ENCODE results near the gene AGAP1.

AGAP1 gene

DNA sequence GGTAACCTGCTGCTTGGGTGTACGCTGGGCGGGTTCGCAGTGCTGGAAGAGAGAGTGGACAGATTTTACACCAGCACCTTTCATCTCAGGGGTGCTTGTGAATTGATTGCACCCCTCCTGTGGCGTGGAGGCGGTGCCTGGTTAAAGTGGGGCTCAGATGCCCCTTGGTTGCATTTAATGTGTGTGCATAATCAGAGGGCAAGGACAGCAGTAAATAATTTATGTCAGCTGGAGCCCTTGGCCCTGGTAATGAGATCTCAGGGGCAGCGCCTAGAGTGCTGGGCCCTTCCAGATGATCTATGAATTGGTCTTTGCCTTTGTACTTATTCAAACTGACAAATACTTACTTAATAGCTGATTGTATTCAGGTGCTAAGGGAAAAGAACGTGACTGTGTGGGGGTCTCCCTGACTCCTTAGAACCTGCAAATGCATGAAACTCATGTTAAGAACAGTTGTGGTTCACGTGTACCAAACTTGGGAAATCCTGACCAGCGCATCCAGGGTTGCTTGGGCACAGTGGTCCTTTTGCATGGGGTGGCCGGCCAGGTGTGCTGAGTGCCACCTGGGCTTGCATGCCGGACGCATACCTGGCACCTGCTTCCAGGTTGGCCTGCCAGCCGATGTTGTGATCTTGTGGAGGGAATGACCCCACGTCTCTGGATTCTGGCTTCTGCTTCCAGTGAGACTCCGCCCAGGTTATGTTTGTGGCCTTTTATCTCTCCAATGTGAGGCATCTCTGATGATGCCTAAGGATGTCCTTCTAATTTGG, 118.5 kb downstream of the AGAP1 start:
- no peak for DNase-seq

DNA sequence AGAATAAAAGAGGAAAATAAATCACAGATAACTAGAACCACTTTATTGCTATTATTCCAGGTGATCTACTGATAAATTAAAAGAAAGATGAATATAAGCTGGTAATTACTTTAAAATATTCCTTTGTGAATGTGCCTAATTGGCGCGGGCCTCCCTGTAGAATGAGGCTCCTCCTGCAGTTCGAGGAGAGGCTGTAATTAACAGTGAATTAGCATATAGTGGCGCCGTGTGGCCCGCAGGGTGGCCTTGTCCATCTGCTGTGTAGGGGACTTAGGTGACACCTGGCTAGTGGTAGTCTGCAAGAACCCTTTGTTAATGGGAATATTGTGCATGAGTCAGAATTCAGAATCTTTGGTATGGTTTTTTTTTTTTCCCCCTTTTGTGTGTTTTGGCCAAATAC, 119.8 kb downstream of the AGAP1 start:
- no peak for DNase-seq

DNA sequence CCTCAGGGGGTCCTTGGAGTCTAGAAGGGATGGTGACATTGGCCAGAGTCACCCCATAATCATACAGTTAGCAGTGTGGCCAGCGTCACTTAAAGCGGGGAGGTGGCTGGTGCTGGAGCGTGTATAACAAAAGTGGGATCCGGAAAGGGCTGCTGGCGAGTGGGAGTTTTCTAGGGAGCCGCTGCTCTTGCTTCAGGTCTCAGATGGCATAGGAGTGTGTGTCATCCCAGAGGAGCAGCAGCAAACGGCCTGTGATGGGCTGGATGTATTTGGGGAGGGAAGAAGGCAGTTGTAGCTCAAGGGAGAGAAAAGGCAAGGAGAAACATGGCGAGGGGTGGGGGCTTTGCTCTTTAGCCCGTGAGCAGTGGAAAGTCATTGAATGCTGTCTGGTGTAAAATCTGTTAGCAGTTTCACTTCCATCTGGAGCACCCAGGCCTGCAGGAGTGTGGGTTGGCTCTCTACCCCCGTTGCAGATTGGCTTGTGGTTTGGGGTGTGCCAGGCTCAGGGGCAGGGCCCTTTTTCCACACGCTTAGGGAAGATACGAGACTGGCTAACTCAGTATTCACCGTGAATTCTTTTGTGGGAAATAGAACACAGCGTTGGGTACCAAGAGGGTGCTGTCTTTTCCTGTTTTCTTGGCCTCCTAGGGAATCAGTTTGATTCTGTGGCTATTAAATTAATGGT, 120.5 kb downstream of the AGAP1 start:
- DNase-seq: no peak

DNA sequence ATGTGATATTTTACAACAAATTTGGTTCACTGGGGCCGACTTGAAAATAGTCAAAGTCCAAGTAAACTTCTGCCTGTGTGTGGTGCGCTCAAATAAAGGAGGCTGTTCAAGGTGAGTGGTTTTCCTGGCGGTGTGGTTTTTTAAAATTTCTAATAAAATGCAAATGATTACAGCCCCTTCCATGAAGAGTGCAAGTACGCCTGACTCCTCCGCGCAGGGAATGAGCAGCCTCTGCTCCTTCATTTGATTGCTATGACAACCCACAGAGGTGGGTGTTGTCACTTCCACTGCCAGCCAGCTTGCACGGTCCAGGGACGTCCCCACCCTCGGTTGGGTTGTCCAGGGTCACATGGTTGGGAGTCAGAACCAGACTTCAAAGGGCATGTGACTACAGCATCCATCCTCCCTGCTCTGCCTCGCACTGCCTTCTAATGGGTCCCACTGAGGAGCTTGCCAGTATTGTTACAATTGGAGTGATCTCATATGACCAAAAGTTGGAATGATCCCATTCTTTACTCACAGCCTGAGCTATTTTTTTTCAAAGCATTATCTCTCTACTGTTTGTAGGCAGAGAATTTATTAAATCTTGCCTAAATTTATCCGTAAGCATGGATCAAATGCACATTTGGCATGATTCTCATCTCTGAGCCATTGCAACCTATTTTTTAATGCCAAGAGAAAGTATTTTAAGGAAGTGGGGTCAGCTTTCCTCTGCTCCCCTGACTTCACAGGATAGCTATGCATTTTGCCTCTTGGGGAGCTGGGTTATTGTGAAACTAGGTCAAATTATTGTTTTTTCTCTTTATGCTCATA, 121.3 kb downstream of the AGAP1 start:
- DNase-seq: no peak

DNA sequence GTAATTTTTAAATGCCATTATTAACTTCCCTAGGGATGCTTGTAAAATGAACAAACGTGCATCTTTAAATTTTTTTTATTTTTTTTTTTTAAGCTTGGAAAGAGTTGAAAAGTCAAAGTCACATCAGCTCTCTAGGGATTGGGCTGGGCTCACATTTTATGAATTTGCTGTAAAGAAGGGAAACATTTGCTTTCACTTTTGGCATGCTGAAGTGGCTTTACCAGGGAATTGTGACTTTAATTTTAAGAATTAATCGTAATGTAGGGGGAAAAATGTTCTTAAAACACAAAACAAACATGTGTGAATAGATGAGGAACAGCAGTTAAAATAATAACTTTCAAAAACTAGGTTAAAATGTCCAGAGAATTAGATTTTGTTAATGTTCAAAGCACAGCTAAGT, 123.0 kb downstream of the AGAP1 start:
- no peak for DNase-seq

DNA sequence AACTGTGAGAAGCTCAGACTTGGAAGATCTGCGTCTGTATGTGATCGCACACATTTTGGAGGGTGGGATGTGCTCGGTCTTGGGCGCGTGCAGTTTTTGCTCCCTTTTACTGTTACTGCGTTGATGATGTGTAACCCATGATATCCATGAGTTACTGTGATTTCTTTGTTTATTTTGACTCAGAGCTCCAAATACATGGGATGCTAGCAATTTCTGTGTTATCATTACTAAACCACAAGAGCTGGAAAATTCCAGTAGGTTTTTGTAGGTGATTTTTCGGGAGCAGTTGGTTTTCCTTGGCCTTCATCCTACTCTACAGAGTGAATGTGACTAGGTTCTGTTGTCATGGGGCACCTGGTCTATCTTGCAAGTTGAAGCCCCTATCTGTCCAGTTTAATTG, 124.2 kb downstream of the AGAP1 start:
- DNase-seq: no peak

DNA sequence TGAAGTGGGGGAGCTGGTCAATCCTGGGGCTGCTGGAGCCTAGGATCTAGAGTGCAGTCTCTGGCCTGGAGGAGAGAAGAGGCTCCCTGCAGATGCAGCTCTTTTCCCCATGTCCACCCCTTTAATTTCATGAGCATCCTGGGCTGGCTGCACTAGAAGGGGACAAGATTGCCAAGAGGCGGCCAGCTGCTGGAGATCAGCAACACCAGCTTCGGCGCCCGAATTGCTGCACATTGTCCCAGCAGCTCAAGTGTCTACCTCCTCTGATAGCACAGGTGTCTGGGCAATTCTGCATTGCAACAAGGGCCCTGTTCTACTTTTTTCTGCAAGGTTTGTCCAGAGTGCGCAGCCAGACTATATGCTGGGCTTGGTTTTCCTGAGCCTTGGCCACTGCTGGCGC, 125.7 kb downstream of the AGAP1 start:
- no peak for DNase-seq

DNA sequence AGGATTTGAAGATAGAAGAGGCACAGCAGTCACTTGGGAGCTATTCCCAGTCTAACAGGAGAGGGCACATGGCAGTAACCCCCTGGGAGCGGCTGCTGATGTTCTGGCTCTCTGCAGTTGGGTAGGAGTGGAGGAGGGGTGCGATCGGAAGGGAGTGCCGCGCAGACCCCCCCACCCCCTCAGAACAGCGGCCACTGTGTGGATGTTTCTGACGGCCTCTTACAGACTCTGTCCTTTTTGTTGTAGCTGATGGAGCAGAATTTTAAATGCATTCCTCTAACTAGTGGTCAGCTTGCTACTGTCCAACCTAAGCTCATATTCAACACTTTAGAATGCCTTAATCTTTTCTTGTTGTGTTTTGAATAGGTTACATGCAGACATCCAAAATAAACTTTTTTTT, 127.9 kb downstream of the AGAP1 start:
- no peak for DNase-seq

DNA sequence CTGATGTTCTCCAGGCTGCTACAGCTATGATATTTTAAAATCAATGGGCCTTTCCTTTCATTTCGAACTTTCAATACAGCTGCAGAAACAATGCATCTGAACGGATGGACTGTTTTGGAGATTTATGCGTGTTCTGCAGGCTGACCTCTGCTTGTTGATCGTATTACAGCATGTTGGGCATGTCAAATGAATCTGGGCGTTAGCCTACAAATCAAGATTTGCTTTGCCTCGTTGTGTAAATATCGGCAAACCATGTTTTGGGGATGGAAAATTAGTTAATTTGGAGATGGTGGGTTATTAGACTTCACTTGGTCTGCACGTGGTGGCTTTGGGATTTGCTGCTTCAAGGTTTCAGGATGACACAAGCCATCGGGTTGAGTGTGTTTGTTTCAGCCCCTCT, 129.3 kb downstream of the AGAP1 start:
- DNase-seq: no peak

DNA sequence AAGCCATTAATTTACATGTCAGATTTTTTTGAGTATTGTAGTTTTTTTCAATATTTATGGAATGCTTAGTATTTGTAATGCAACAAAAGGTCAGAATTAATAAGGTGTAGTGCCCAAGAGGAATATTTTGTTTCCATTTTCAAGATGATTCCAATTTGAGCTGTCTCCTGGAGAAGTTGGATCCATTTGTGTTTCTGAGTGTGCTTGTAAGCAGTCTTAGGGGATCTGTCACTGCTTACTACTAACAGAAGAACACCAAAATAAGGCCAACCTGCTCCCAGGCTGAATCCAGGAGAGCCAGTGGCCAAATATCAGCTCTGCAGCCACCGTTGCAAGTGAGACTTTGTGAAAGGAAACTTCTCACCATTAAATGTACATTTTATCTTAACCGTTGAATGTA, 129.9 kb downstream of the AGAP1 start:
- no peak for DNase-seq

DNA sequence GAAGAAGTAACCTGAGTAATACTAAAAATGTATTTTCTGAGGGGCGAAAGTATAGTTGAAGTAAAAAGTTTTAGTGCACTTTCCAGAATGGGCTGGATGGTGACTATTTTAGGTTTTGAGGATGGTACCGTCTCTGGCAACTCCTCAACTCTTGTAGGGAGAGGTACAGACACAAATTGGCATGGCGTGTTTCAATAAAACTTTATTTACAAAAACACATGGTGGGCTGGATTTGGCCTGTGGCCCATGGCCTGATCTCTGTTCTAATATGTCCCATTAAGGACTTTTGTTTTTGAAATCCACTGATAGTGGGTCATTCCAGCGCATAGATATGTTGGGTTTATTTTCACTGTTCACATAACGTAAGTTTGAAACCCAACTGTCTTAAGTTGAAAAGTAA, 132.8 kb downstream of the AGAP1 start:
- DNase-seq: no peak

DNA sequence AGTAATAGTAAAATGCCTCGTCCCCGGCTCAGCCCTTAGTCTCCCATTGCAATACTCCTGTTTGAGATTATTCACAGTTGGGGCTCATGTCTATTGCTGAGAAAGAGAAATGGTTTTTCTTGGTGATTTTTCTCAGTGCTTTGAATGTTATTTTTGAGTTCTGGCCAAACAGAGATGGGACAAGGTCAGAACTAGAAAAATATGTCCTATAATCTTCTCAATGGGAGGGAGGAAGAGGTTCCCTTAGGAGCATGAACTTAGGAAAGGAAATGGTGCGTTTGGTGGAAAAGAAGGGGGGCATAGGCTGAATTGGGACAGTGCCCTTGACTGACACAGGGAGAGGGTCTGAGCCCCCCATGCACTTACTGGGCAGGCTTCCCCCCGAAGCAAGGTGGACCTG, 133.8 kb downstream of the AGAP1 start:
- DNase-seq: no peak

DNA sequence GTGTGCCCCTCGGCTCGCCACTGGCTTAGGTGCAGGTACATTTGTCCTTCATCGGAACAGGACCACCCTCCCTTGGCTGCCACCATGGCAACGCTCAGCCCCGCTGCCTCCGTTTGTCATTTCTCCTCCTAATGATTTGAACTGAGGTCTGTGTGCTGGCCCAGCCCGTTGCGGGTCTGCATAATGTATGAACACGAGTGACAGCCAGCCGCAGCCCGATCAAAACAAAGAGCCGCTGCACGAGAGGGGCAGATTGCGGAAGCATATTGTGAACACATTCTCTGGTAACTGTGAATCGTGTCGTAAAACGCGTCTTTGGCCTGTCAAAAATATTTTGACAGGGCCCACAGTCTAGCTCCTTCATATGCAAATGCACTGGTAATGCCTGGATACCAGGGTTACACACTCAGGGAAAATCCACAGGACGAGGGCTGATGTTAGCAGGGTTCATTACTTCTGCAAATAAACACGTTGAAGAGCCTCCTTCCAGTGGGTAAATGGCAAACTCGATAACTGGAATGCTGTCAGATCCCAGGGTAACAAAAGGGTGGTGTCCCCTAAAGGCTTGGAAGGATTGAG, 137.0 kb downstream of the AGAP1 start:
- no peak for DNase-seq

DNA sequence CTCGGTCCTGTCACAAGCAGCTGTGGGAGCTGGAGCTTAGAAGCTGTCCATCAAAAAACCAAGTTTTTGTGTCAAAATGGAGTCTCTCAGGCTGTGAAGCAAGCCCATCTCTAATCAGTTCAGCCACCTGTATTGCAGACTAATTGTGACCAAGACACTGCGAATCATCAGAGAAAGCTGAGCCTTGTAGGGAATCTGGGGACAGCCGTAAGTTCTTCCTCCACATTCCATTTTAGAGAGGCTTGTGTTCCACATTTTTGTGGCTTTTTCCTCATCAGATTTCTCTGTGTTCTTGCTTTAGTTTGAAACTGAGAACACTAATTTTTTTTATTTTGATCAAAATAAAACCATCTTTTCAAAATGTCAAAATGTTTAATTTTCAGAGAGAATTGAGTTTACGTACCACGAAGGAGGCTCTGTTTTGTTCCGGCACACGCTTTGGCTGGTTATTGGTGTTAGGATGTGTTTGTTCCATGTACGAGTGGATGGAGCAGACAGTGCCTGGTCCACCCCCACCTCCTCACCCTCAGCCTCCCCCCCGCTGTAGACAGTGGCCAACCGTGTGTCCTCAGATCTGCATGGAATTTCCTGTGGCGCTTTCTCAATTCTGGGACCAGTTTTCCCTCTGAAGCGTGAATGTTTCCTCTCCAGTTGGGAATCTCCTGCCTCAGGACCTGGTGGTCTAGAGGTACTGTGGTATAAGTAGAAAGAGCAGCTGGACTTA, 140.8 kb downstream of the AGAP1 start:
- DNase-seq: no peak

DNA sequence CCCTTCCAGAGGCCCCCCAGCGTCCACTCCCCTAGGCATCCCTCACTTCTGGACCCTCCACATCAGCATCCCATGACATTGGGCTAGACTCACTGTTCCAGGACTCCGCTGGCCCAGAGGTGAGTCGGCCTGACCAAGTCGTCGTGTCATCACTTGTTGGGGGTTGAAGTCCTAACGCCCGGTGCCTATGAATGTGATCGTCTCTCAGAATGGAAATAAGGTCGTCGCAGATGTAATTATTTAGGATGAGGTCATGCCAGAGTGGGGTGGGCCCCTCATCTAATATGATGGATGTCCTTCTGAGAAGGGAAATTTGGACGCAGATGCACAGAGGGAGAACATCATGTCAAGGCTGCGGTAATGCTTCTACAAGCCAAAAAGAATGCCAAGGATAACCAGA, 142.7 kb downstream of the AGAP1 start:
- no peak for DNase-seq

DNA sequence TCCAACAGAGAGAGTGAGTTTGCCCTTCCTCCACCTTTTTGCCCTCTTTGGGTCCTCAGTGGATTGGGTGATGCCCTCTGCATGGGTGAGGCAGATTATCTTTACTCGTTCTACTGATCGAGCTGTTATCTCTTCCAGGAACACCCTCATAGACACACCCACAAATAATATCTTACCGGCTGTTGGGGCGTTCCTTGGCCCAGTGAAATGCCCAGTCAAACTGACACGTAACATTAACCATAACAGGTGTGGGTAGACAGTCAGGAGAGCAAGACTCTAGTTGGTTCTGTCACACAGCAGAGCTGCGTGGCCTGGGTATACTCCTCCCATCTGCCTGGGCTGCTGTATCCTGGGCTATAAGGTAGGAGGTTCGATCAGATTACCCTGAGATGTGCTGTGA, 144.1 kb downstream of the AGAP1 start:
- DNase-seq: no peak

DNA sequence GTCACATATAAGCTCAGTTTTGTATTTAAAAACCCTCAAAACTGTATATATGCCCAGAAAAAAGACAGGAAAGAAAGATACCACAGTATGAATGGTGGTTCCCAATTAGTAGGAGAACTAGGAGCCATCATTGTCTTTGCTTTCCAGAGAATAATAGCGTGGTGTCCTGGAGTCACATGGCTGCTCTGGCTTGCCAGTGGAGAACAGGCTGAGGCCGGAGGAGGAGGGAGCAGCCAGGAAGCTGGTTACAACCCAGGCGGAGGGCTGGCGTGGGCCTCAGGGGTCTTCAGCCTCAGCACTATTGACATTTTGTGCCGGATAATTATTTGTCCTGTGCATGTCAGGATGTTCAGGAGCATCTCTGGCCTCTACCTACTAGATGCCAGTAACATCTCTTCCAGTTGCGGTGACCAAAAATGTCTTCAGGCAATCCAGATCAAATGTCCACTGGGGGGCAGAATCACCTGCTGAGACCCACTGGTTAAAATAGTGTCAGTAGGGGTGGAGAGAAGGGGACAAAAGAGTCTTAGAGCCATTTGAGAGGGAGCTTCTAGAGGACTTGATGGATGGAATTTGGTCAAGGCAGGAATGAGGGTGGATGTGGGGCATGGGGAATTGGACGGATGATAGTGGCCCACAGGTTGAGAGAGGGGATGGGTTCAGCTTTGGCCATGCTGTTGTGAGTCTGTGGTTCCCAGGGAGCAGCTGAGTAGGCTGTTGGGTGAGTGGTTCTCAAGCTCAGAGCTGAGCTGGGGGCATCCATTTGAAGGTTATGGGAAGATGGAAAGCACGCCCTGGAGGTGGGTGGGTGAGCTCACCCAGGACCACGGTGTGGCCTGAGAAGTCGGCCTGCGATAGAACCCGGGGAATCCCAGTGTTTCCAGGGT, 144.9 kb downstream of the AGAP1 start:
- no peak for DNase-seq

DNA sequence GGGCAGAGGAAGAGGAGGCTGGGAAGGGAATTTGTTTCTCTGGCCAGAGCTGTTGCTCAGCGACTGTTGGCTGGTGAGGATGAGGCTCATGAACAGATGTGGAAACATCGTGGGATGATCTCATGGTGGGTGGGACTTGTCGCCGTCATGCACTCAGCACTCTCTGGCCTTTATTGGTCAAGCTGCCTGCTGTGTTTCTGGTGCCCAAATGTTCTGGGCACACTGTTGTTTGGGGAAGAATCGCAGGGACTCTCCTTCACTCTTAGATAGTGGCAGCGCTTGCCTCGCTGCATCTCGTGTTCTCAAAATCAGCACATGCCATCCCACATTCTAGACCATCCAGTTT, 145.6 kb downstream of the AGAP1 start:
- no peak for DNase-seq

DNA sequence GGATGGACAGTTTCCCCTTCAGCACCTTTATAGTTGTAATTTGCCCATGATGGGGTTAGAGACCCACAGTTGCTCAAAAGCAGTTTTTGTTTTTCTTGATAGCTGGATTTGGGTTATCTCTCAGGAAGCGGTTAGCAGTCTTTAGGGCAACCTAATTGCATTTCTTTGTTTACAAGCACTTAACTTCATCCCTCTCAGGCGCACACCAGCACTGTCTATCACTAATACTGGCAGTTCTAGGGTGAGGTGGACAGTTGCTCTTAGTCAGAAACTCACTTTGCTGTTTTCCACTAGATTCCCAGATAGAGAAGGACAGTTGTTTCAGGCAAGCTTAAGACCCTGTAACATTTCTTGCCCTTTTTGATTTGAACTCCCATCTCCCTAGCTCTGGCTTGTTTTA, 146.0 kb downstream of the AGAP1 start:
- DNase-seq: no peak

DNA sequence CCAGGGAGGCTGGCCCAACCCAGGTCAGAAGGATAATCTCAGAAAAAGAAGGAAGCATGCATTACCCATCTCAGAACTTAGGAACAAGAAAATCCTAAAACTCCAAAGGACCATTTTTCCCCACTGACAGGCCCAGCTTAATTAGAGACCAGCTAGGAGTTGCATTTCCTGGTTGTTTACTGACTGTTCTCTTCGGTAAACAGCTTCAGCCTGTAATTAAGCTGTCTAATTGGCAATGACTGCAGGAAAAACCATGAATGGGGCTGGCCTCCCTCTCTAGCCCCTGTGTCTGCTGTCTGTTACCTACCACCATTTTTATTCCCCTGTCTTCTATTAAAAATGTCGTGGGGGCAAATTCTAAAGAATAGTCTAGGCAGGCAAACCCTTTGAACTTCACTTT, 146.5 kb downstream of the AGAP1 start:
- no peak for DNase-seq

DNA sequence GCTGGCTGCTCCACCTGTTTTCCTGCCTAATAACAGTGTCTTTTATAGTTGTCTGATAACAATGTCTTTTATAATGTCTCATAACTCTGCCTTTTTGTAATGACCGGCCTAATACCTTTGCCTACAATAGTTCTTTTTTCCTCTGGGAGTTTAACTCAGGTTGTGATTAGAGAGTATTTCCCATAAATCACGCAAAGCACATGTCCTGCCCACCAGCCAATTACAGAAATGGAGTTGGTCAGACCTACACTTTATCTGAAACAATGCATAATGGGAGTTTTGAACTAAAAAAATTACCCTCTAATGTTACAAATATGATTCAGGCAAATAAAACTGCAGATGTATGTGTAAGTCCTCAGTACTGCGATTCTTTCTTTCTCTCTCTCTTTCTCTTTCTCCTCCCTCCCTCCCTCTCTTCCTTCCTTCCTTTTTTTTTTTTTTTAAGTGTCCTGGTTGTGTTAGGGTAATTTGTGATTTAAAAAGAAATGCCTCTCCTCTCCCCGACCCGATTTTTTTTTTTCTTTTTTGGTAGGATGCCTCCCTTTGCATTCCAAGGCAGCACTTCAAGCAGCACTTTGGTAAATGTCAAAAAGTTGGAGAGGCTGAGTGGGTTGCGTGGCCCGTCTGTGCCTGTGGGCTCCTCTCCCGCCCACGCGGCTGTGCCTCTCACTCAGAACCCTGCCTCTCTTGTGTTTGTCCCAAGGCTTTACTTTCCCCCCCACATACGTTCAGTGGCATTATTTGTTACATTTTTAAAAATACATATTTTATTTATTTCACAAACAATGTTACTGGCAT, 147.3 kb downstream of the AGAP1 start:
- no peak for DNase-seq
